HepG2 (cell line): ENCODE results near the gene TRAPPC12. TPM values are rescaled to one million over a fixed set of nuclear protein-coding genes. Genes with fewer than 3 reads are reported as not detected.

Experiments used
- ARHGAP35 ChIP-seq: sonication (generic); formaldehyde crosslinking; IDR thresholded peaks from 2 replicates; pipeline ENCODE4 v1.9.0; 2022; ENCODE audit warnings: mild to moderate bottlenecking, inconsistent platforms, moderate library complexity, missing genetic modification reagents, borderline replicate concordance
- DRAP1 ChIP-seq: IDR thresholded peaks from 2 replicates; pipeline ENCODE4 v1.6.1; 2016; ENCODE audit warnings: missing genetic modification reagents, missing compliant biosample characterization
- GZF1 ChIP-seq: sonication (generic); formaldehyde crosslinking; IDR thresholded peaks from 2 replicates; pipeline ENCODE4 v1.5.1; 2020; ENCODE audit warnings: mild to moderate bottlenecking, missing genetic modification reagents
- HCFC1 ChIP-seq: fragments of 150-350 bp; IDR thresholded peaks from 2 replicates; pipeline ENCODE4 v1.6.1; 2014; ENCODE audit warnings: low read depth, low read length
- ISX ChIP-seq: sonication (generic); formaldehyde crosslinking; conservative IDR thresholded peaks from 2 replicates; pipeline ENCODE4 v1.5.0; 2020; ENCODE audit warnings: missing genetic modification reagents
- MAFG ChIP-seq: sonication (generic); formaldehyde crosslinking; IDR thresholded peaks from 2 replicates; pipeline ENCODE4 v1.5.1; 2020; ENCODE audit warnings: mild to moderate bottlenecking, missing genetic modification reagents
- NFAT5 ChIP-seq: sonication (generic); formaldehyde crosslinking; IDR thresholded peaks from 2 replicates; pipeline ENCODE4 v1.4.0; 2020; ENCODE audit warnings: missing genetic modification reagents
- NKX3-1 ChIP-seq: sonication (generic); formaldehyde crosslinking; IDR thresholded peaks from 2 replicates; pipeline ENCODE4 v1.5.0; 2020; ENCODE audit warnings: missing genetic modification reagents
- PHF20 ChIP-seq: sonication (generic); formaldehyde crosslinking; IDR thresholded peaks from 2 replicates; pipeline ENCODE4 v1.5.0; 2020; ENCODE audit warnings: mild to moderate bottlenecking, missing genetic modification reagents
- PHF5A ChIP-seq: IDR thresholded peaks from one replicate; pipeline ENCODE4 v1.6.1; 2018; ENCODE audit warnings: low read depth, missing genetic modification reagents; ENCODE audit not compliant: unreplicated experiment
- PRPF4 ChIP-seq: fragments of 200-400 bp; formaldehyde crosslinking; IDR thresholded peaks from 2 replicates; pipeline ENCODE4 v1.6.1; 2016; ENCODE audit warnings: low read length, low read depth; ENCODE audit not compliant: poor library complexity, severe bottlenecking
- RAD51 ChIP-seq: fragments of 450-650 bp; IDR thresholded peaks from 2 replicates; pipeline ENCODE4 v1.6.1; 2016; ENCODE audit warnings: borderline replicate concordance
- RBFOX2 ChIP-seq: fragments of 200-400 bp; formaldehyde crosslinking; IDR thresholded peaks from 2 replicates; pipeline ENCODE4 v1.6.1; 2017; ENCODE audit warnings: low read depth, mild to moderate bottlenecking, low read length
- RNF219 ChIP-seq: sonication (generic); formaldehyde crosslinking; IDR thresholded peaks from 2 replicates; pipeline ENCODE4 v1.5.0; 2020; ENCODE audit warnings: mild to moderate bottlenecking, missing genetic modification reagents
- SIX4 ChIP-seq: sonication (generic); formaldehyde crosslinking; IDR thresholded peaks from 2 replicates; pipeline ENCODE4 v1.4.0; 2020; ENCODE audit warnings: missing genetic modification reagents
- SMARCE1 ChIP-seq: fragments of 450-650 bp; IDR thresholded peaks from 2 replicates; pipeline ENCODE4 v1.6.1; 2017; ENCODE audit warnings: borderline replicate concordance
- SP1 ChIP-seq, 2 experiments: fragments of 450-650 bp in 1 of 2; sonication (generic) in 1 of 2; formaldehyde crosslinking in 1 of 2; IDR thresholded peaks; 2 replicates each; pipeline versions ENCODE4 v1.4.0 to v1.6.1; 2016 to 2020; ENCODE audit warnings: missing genetic modification reagents in 1 of 2
- SSRP1 ChIP-seq: IDR thresholded peaks from 2 replicates; pipeline ENCODE4 v1.6.1; 2016; ENCODE audit warnings: control low read depth
- TCF7 ChIP-seq: sonication (generic); IDR thresholded peaks from 2 replicates; pipeline ENCODE4 v1.6.1; 2016; ENCODE audit warnings: antibody characterized with exemption, low read depth
- U2AF1 ChIP-seq: fragments of 200-400 bp; formaldehyde crosslinking; optimal IDR thresholded peaks from 2 replicates; pipeline ENCODE3; 2017; ENCODE audit warnings: mild to moderate bottlenecking, low read depth, low read length
- ZEB1 ChIP-seq: IDR thresholded peaks from 2 replicates; pipeline ENCODE4 v1.6.1; 2012; ENCODE audit warnings: mild to moderate bottlenecking, low read depth, inconsistent platforms; ENCODE audit not compliant: insufficient replicate concordance
- ZFP82 ChIP-seq: sonication (generic); formaldehyde crosslinking; IDR thresholded peaks from 2 replicates; pipeline ENCODE4 v1.5.1; 2020; ENCODE audit warnings: mild to moderate bottlenecking, missing genetic modification reagents, borderline replicate concordance
- ZNF615 ChIP-seq: sonication (generic); formaldehyde crosslinking; IDR thresholded peaks from 2 replicates; pipeline ENCODE4 v1.5.0; 2020; ENCODE audit warnings: mild to moderate bottlenecking, missing genetic modification reagents, borderline replicate concordance
- ZNF775 ChIP-seq: sonication (generic); formaldehyde crosslinking; IDR thresholded peaks from 2 replicates; pipeline ENCODE4 v1.4.0; 2020; ENCODE audit warnings: missing genetic modification reagents, mild to moderate bottlenecking, moderate library complexity, borderline replicate concordance
- polyA plus RNA-seq, 8 experiments: library from polyadenylated mRNA; depleted of rRNA in 3 of 8; stranded (reverse) in 7 of 8; unstranded in 1 of 8; fragments of >200 nt; fragmentation: Illumina TruSeq in 4 of 8; extraction: Trizol in 4 of 8; gene quantifications; 2 replicates each; pipeline versions ENCODE4 v1.2.1 to v1.2.3, GENCODE V29; 2011 to 2016; ENCODE audit warnings: low read depth in 4 of 8, missing spikeins in 1 of 8, mixed read lengths in 1 of 8; ENCODE audit not compliant: insufficient read depth in 1 of 8
- total RNA-seq, 5 experiments: library from RNA; depleted of rRNA; stranded (reverse); fragments of >200 nt; fragmentation: Illumina TruSeq; extraction: Trizol; gene quantifications; 2 replicates each; pipeline ENCODE4 v1.2.3, GENCODE V29; 2016; ENCODE audit warnings: low read depth in 1 of 5

Gene TRAPPC12
- total and polyA plus RNA-seq, 2 of the 13 experiments (the other 11 are each of a cell fraction or from before 2014, with no cell fraction given), result 46.4 to 97.7 TPM

GRCh38 chr2:3493615-3494007 is 114.1 kb downstream of the TRAPPC12 start (continued):
- TF ChIP-seq HCFC1 (no peak), PRPF4 (no peak), RNF219 (CRISPR knock-in tag) (no peak), U2AF1 (no peak), RBFOX2 (no peak), SP1 (IDR thresholded peaks at IDR 0.05) (no peak), SP1 (CRISPR knock-in tag; IDR thresholded peaks at IDR 0.05) (0 out of 2 replicates have a peak, but pooled peaks have one; percentile 29), SIX4 (CRISPR knock-in tag) (no peak), ZFP82 (CRISPR knock-in tag) (no peak), ZNF775 (no peak), ISX (CRISPR knock-in tag) (no peak), SSRP1 (CRISPR knock-in tag) (no peak), TCF7 (no peak), NFAT5 (CRISPR knock-in tag) (no peak), ZNF615 (no peak), RAD51 (no peak), DRAP1 (CRISPR knock-in tag) (peak; percentile 65), SMARCE1 (no peak), MAFG (CRISPR knock-in tag) (no peak), ARHGAP35 (CRISPR knock-in tag) (no peak), PHF5A (no peak), ZEB1 (no peak), PHF20 (no peak), NKX3-1 (no peak), GZF1 (no peak)
